IMR-90 (cell line): ENCODE data around the gene CADM1. TPM values are rescaled to one million over a fixed set of nuclear protein-coding genes. Genes with fewer than 3 reads are reported as not detected.

Experiments used
- ATAC-seq: fragments of 200-7000 bp; cut with Tn5 transposase; 2 replicates; pipeline ENCODE4 v1.9.1; 2020; ENCODE audit warnings: low read depth, mild to moderate bottlenecking, moderate library complexity
- BruUV-seq: library from RNA; stranded (reverse); fragments of 400-500 nt; replicated peaks from 2 replicates; lab custom pipeline; 2021; lab: Mats Ljungman, UMichigan
- CTCF ChIA-PET: fragments of 300-600 bp; formaldehyde crosslinking; extraction: SDS; loops from one replicate; lab custom pipeline; 2021; ENCODE audit warnings: antibody characterized with exemption; lab: Yijun Ruan, JAX
- POLR2A ChIA-PET: fragments of 300-600 bp; sonication (Branson Sonifier 250); formaldehyde crosslinking; loops from one replicate; lab custom pipeline; 2022; ENCODE audit warnings: antibody characterized with exemption; ENCODE audit not compliant: unreplicated experiment; lab: Charles Lee
- DNase-seq: peaks from one replicate; pipeline ENCODE4 v3.0.0; 2013
- H2AFZ ChIP-seq: replicated peaks from 2 replicates; pipeline ENCODE3; 2013; ENCODE audit warnings: low read length, mild to moderate bottlenecking; ENCODE audit not compliant: poor library complexity
- H2AK5ac ChIP-seq: 2 replicates; pipeline ENCODE4 v1.6.1; 2013; ENCODE audit warnings: low read depth, low read length, inconsistent platforms
- H2AK9ac ChIP-seq: replicated peaks from 2 replicates; pipeline ENCODE3; 2013; ENCODE audit warnings: mild to moderate bottlenecking, low read depth, low read length, moderate library complexity; ENCODE audit not compliant: poor library complexity
- H2BK120ac ChIP-seq: 2 replicates; pipeline ENCODE4 v1.6.1; 2013; ENCODE audit warnings: low read depth, low read length, inconsistent platforms
- H2BK15ac ChIP-seq: 3 replicates; pipeline ENCODE4 v1.6.1; 2013; ENCODE audit warnings: low read depth, low read length, inconsistent platforms
- H2BK20ac ChIP-seq: 2 replicates; pipeline ENCODE4 v1.6.1; 2013; ENCODE audit warnings: low read depth, mild to moderate bottlenecking, inconsistent platforms, low read length, moderate library complexity
- H2BK5ac ChIP-seq: 2 replicates; pipeline ENCODE4 v1.6.1; 2013; ENCODE audit warnings: mild to moderate bottlenecking, low read depth, low read length, inconsistent platforms; ENCODE audit not compliant: poor library complexity, severe bottlenecking
- H3K14ac ChIP-seq: replicated peaks from 2 replicates; pipeline ENCODE4 v1.6.1; 2013; ENCODE audit warnings: low read depth, low read length, inconsistent platforms
- H3K18ac ChIP-seq: 2 replicates; pipeline ENCODE4 v1.6.1; 2013; ENCODE audit warnings: low read depth, low read length, control low read depth
- H3K23ac ChIP-seq: 2 replicates; pipeline ENCODE4 v1.6.1; 2013; ENCODE audit warnings: low read depth, low read length, inconsistent platforms
- H3K27ac ChIP-seq: 2 replicates; pipeline ENCODE4 v1.5.1; 2013; ENCODE audit warnings: mild to moderate bottlenecking, control low read depth, low read length; ENCODE audit not compliant: insufficient read depth
- H3K27me3 ChIP-seq: 2 replicates; pipeline ENCODE4 v1.6.1; 2013; ENCODE audit warnings: low read length; ENCODE audit not compliant: control insufficient read depth, insufficient read depth
- H3K36me3 ChIP-seq: 2 replicates; pipeline ENCODE4 v1.6.1; 2013; ENCODE audit warnings: low read length, mixed read lengths; ENCODE audit not compliant: control insufficient read depth, insufficient read depth
- H3K4ac ChIP-seq: 2 replicates; pipeline ENCODE4 v1.6.1; 2013; ENCODE audit warnings: low read depth, low read length, inconsistent platforms
- H3K4me1 ChIP-seq: 2 replicates; pipeline ENCODE4 v1.6.1; 2013; ENCODE audit warnings: low read length, mixed read lengths; ENCODE audit not compliant: control insufficient read depth, insufficient read depth
- H3K4me2 ChIP-seq: 2 replicates; pipeline ENCODE4 v1.6.1; 2013; ENCODE audit warnings: low read depth, mild to moderate bottlenecking, control low read depth, low read length, moderate library complexity
- H3K4me3 ChIP-seq: 2 replicates; pipeline ENCODE4 v1.5.1; 2013; ENCODE audit warnings: low read depth, mild to moderate bottlenecking, control low read depth, low read length, moderate library complexity; ENCODE audit not compliant: insufficient read depth
- H3K56ac ChIP-seq: 2 replicates; pipeline ENCODE4 v1.6.1; 2013; ENCODE audit warnings: low read length, inconsistent platforms; ENCODE audit not compliant: insufficient read depth; ENCODE audit errors: extremely low read depth
- H3K79me1 ChIP-seq, 2 experiments: 2 replicates each; pipeline ENCODE4 v1.6.1; 2013; ENCODE audit warnings: low read length in 2 of 2, inconsistent platforms in 1 of 2, low read depth in 1 of 2
- H3K9ac ChIP-seq: 2 replicates; pipeline ENCODE4 v1.6.1; 2013; ENCODE audit warnings: low read depth, low read length, control low read depth
- H3K9me1 ChIP-seq: 2 replicates; pipeline ENCODE4 v1.6.1; 2013; ENCODE audit warnings: low read length, inconsistent platforms; ENCODE audit not compliant: insufficient read depth
- H3K9me3 ChIP-seq: 2 replicates; pipeline ENCODE4 v1.6.1; 2013; ENCODE audit warnings: low read length; ENCODE audit not compliant: control insufficient read depth, insufficient read depth
- H4K20me1 ChIP-seq: 2 replicates; pipeline ENCODE4 v1.6.1; 2013; ENCODE audit warnings: low read length, inconsistent platforms; ENCODE audit not compliant: insufficient read depth
- H4K5ac ChIP-seq: 2 replicates; pipeline ENCODE4 v1.6.1; 2013; ENCODE audit warnings: mild to moderate bottlenecking, low read depth, low read length, control low read depth
- H4K8ac ChIP-seq, 2 experiments: 2 replicates each; pipeline ENCODE4 v1.6.1; 2013; ENCODE audit warnings: low read depth in 2 of 2, low read length in 2 of 2, control low read depth in 1 of 2, inconsistent platforms in 1 of 2
- H4K91ac ChIP-seq: 2 replicates; pipeline ENCODE4 v1.6.1; 2013; ENCODE audit warnings: low read depth, low read length, inconsistent platforms; ENCODE audit not compliant: insufficient read depth
- ELK1 ChIP-seq: fragments of 150-350 bp; IDR thresholded peaks from 2 replicates; pipeline ENCODE4 v1.6.1; 2016; ENCODE audit warnings: low read depth, mild to moderate bottlenecking, low read length, moderate library complexity, borderline replicate concordance
- FOS ChIP-seq: fragments of 150-350 bp; IDR thresholded peaks from 2 replicates; pipeline ENCODE4 v1.6.1; 2016; ENCODE audit warnings: low read depth, low read length
- NFE2L2 ChIP-seq: fragments of 150-350 bp; IDR thresholded peaks from 2 replicates; pipeline ENCODE4 v1.6.1; 2016; ENCODE audit warnings: low read depth, mild to moderate bottlenecking, low read length
- RFX5 ChIP-seq: IDR thresholded peaks from 2 replicates; pipeline ENCODE4 v1.8.0; 2012; ENCODE audit warnings: low read depth, mild to moderate bottlenecking, low read length, moderate library complexity
- SMC3 ChIP-seq: fragments of 150-350 bp; IDR thresholded peaks from 2 replicates; pipeline ENCODE4 v1.6.1; 2016; ENCODE audit warnings: low read depth, mild to moderate bottlenecking, antibody characterized with exemption, low read length, moderate library complexity
- USF2 ChIP-seq: fragments of 150-350 bp; IDR thresholded peaks from 2 replicates; pipeline ENCODE4 v1.6.1; 2017; ENCODE audit warnings: mild to moderate bottlenecking, antibody characterized with exemption, low read length, low read depth
- WGBS, 2 experiments: methylation state at CpG; one replicate each; pipeline versions ENCODE4 v1.1.5 to v1.1.7; 2013; ENCODE audit warnings: missing lambda C conversion rate in 2 of 2; ENCODE audit not compliant: insufficient read length in 1 of 2; ENCODE audit errors: extremely low coverage in 2 of 2; 5-methylcytosine and 5-hydroxymethylcytosine counted together
- dilution Hi-C: fragments of 300-500 bp; cut with HindIII; formaldehyde crosslinking; loops from one replicate; pipeline ENCODE4 v1.14.3; 2018; ENCODE audit warnings: low sequenced_read_pairs; ENCODE audit not compliant: unreplicated experiment
- in situ Hi-C: fragments of 300-500 bp; cut with MboI; formaldehyde crosslinking; loops from 3 replicates; pipeline ENCODE4 v1.14.3; 2019; ENCODE audit warnings: low sequenced_read_pairs, inconsistent platforms, mixed read lengths
- intact Hi-C: fragments of 100-400 bp; cut with micrococcal nuclease; formaldehyde crosslinking; loops from 2 replicates; pipeline ENCODE4 v1.10.0; 2022
- polyA plus RNA-seq, 3 experiments: library from polyadenylated mRNA; depleted of rRNA; stranded (reverse); fragments of >200 nt; gene quantifications; 2 replicates each; pipeline ENCODE4 v1.2.3, GENCODE V29; 2012; ENCODE audit warnings: low replicate concordance in 1 of 3
- total RNA-seq: library from RNA; depleted of rRNA; stranded (reverse); fragments of >200 nt; gene quantifications from 2 replicates; pipeline ENCODE4 v1.2.3, GENCODE V29; 2012

CADM1 gene
- total and polyA plus RNA-seq, 2 of the 4 experiments (the other 2 are of a cell fraction), result 28.8 to 77.1 TPM

- CTCF ChIA-PET, result no interaction called here
- in situ Hi-C loops, result no loop called here
- no peaks in the 10 kb centered on the region for H3K9me1 ChIP-seq
- no peak overlapping the region for H3K23ac ChIP-seq
- H4K5ac ChIP-seq, result no peak overlapping the region
- H3K9me3 ChIP-seq, result no peaks in the 10 kb centered on the region
- H4K91ac ChIP-seq, result no peak overlapping the region
- H4K8ac ChIP-seq, result no peak overlapping the region
- H3K36me3 ChIP-seq, result no peaks in the 10 kb centered on the region
- DNase-seq, result no peak
- no peak overlapping the region for H3K4me3 ChIP-seq
- H2AK5ac ChIP-seq, result no peak overlapping the region
- POLR2A ChIA-PET, result interaction anchor here (0.7 kb wide), 1 partner anchor 202 kb away, joined by 12 read pairs; no protein-coding TSS in a partner anchor
- no peak overlapping the region for H2AK9ac ChIP-seq
- H2BK120ac ChIP-seq, result no peak overlapping the region
- H3K4me1 ChIP-seq, result no peaks in the 10 kb centered on the region
- BruUV-seq, result no TSS peak
- no peak overlapping the region for H3K4me2 ChIP-seq
- TF ChIP-seq ELK1 (no peak), USF2 (no peak), FOS (no peak), SMC3 (no peak), RFX5 (no peak), NFE2L2 (no peak)
- H3K14ac ChIP-seq, result no peak overlapping the region
- WGBS, 2 experiments, result no CpG with 5 or more reads among the region's 3 CpGs
- no peaks in the 10 kb centered on the region for H4K20me1 ChIP-seq
- H3K4ac ChIP-seq, result no peak overlapping the region
- H3K79me1 ChIP-seq, result no peaks in the 10 kb centered on the region; a peak in 2 of 4 replicates
- H2BK20ac ChIP-seq, result no peak overlapping the region
- H2BK15ac ChIP-seq, result no peak overlapping the region
- intact Hi-C loops, result no loop called here
- H3K18ac ChIP-seq, result no peak overlapping the region
- ATAC-seq, result no peak
- H2BK5ac ChIP-seq, result no peak overlapping the region
- no peak overlapping the region for H2AFZ ChIP-seq
- no peak overlapping the region for H3K9ac ChIP-seq
- dilution Hi-C loops, result no loop called here
- no peak overlapping the region for H3K56ac ChIP-seq
- no peaks in the 10 kb centered on the region for H3K27me3 ChIP-seq
- no peak overlapping the region for H3K27ac ChIP-seq
These were observed 34.9 kb downstream of the CADM1 start for GRCh38 chr11:115469361-115469760.
